SH-SY5Y (cell line): ENCODE measurements around the gene ABHD16B.

Experiments
- GATA2 ChIP-seq: IDR thresholded peaks from 2 replicates; pipeline ENCODE4 v1.6.1; 2011; ENCODE audit warnings: mild to moderate bottlenecking, low read depth, low read length
- GATA3 ChIP-seq: IDR thresholded peaks from 2 replicates; pipeline ENCODE4 v1.6.1; 2011; ENCODE audit warnings: low read depth, mild to moderate bottlenecking, low read length, moderate library complexity

ABHD16B gene

DNA sequence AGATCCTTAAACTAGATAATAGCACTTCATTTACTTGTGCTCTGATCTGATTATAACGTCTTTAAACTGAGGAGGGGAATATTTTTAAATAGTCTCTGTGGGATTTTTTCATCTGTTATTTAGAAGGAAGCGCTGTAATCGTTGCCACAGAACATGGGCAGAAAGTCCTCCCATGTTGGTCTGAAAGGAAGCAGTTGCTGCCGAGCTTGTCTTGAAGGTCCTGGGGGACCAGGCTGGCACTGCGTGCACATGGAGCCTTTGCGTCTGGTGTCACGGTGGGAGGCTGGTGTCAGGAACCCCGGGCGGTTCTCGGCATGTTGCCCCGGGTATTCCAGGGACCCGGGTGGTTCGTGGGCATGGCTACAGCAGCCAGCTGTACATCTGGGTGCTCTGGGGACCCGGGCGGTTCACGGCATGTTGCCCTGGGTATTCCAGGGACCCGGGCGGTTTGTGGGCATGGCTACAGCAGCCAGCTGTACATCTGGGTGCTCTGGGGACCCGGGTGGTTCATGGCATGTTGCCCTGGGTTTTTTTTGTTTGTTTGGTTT is 15.3 kb downstream of the ABHD16B start:
- TF ChIP-seq GATA3 (no peak), GATA2 (no peak)

DNA sequence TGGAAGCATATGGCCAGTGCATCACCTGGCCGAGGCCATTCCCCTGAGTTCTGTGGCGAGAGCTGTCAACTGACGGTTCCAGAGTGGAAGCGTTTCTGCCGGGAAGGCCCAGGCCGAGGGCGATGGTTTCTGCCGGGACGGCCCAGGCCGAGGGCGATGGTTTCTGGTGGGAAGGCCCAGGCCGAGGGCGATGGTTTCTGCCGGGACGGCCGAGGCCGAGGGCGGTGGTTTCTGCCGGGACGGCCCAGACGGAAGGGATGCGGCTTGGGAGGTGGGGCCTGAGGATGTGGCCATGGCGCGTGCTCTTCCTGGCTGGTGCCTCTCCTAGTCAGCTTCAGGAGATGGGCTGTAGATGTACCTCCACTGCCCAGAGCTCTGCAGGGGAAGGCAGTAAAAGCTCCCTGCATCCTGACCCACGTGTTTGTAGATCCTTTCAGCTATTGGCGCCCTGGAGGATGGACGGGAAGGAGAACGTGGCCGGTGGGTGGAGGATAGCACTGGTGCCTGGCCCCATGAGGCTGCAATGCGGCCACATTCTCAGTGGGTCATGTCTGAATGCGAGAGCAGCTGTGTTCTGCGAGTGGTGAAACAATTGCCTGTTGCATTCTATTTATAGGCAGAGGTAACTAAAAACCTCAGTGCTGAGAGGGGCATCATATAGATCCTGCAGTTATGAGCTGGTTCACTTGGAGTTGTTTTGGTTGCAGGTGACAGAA is 16.6 kb downstream of the ABHD16B start:
- no peak for TF ChIP-seq GATA2
- TF ChIP-seq GATA3: no peak

- TF ChIP-seq GATA3 (no peak), GATA2 (no peak)
These were observed 17.8 kb downstream of the ABHD16B start for GRCh38 chr20:63878899-63879663.

GRCh38 chr20:63881451-63882226 is 20.3 kb downstream of the ABHD16B start:
- TF ChIP-seq GATA2: no peak

DNA sequence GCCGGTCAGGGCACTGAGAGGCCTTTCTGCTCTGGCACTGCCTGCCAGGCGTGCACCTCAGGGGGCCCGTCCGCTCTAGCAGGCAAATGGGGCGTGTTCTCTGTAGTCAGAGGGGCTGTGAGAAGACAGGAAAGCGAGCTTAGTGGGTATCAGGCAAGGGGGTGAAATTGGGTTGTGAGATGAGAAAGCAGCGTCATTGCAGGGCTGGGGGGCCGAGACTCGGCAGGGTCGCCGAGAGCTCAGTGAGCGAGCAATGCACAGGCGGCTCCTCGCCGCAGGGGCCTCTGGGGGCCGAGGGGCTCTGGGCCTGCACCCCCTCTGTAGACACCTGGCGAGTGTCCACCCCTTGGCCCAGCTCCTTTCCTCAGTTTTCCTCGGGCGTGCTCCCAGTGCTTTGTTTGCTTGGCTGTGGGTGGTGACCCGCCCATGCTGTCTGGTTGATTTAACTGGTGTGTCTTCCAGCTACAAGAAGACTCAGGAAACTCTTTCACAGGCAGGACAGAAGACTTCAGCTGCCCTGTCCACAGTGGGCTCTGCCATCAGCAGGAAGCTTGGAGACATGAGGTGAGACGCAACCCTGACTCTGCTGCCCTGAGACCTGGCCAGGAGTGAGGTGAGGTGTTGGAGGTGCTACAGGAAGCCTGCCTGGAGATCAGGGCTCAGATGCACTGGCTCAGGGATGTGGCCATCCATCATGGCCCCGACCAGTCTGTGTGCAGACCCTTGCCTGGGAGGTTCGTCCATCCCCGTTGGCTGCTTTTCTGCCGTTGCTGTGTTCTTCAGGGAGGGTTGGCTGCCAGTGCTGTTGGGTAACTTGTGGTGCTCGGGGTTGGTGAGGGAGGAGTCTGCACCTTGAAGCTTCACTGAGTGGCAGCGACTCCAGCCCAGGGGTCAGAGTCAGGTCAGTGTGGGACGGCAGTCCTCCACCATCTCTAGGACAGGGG is 21.2 kb downstream of the ABHD16B start:
- TF ChIP-seq GATA3 (no peak), GATA2 (no peak)

DNA sequence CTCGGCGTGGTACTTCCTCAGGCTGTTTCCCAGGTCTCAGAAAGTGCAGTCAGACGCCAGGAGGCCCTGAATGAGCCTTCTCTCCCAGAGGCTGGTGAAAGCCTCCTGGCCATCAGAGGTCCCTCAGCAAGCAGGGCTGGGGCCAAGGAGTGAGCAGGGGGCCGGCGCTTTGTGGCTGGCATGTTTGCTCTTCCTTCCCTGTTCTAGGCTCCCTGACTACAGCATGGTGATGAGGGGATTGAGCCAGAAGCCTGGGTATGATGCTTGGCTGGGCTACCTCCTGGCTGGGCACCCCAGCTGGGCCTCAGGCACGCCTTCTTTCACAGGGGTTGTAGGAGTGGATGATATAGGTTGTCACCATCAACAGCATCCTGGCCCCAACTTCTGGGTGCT is 21.9 kb downstream of the ABHD16B start:
- TF ChIP-seq GATA3 (no peak), GATA2 (no peak)

DNA sequence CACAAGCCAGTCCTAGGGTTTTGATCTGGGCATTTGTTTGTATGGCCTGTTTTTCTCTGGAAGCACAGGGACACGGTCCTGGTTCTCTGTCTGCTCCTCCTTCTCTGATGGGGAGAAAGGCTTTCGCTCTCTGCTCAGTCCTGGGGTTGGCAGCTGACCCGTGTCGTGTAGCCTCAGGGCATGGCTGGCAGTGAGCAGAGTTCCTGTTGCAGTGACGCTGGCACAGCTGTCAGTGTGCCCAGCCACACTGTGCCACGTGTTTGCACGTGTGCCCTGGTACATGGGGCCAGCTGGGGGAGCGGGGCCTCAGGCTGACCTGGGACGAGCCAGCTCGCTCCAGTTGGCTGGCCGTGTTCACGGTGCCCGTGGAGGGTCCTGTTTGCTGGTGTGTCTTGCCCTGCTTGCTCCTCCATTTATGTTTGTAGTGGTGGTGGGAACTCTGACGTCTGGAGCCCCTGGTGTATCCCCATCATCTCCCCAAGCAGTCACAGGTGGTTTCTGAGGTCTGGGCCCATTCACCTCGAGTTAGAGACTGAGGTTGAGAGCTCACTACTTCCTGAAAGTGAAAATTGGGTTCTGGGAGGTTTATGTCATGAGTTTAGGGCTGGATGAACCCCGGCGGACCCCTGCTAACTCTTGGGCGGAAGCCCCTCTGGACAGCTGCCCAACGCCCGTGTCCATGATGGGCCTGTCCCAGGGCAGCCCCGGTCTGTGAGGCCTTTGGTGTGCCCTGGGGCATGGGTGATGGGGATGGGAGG is 23.4 kb downstream of the ABHD16B start:
- TF ChIP-seq GATA2 (no peak), GATA3 (no peak)

DNA sequence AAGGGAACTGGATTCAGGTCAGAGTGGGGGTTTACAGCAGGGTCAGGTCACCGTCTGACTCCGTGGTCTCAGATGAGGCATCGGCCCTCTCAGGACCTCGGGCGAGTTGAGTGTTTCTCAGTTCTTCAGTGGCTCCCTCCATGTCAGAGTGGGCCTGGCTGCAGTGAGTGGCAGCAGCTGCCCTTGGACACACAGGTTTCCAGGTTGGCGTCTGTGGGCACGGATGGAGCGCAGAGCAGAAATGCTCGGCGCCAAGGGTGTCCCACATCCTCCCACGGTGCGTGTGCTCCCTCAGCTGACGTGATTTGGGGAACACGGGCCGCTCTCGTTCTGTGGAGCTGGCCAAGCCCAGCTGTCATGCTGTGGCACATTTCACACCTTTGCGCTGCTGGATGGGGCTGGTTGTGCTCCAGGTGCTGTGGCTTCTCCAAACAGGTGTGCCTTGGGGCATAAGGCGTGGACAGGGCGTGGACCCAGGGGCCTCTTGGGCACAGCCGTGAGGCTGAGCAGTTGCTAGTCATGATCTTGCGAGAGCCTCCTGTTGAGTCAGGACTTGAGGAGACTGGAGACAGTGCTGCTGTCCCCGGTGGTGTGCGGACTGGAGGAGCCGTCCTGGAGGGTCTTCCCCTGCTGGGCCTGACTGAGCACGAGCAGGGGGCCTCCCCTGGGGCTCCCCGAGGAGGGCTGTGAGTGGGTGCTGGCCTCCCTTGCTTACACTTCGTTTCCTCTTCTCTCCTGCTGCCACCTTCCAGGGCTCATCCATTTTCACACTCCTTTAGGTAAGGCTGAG is 24.2 kb downstream of the ABHD16B start:
- no peak for TF ChIP-seq GATA2
- TF ChIP-seq GATA3: no peak

GRCh38 chr20:63886054-63886419 is 24.7 kb downstream of the ABHD16B start:
- TF ChIP-seq GATA2 (no peak), GATA3 (no peak)

DNA sequence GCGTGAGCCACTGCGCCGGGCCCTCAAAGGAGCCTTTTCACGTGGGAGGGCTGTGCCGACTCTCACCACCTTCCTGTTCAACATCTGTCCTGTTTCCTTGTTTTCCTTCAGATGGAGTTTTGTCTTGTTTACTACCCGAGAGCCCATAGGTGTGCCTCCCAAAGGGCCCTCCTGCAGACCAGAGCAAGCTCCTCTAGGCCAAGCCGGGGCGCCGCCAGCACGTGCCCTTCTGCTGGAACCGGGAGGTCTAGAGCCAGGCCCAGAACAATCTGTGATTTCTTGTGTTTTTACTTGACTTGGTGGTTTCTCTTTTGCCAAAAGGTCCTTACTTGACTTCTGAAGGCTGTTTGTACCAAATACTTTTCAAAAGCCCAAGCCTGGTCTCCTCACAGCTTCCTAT is 25.6 kb downstream of the ABHD16B start:
- TF ChIP-seq GATA2 (no peak), GATA3 (no peak)

GRCh38 chr20:63889241-63890200 is 28.2 kb downstream of the ABHD16B start:
- TF ChIP-seq GATA3 (no peak), GATA2 (no peak)

GRCh38 chr20:63890201-63890576 is 28.9 kb downstream of the ABHD16B start:
- TF ChIP-seq GATA2 (no peak), GATA3 (no peak)
